DND-41 (cell line): Measurements from ENCODE around the gene CADPS.

Source experiments
- EZH2 ChIP-seq: IDR thresholded peaks from 3 replicates; pipeline ENCODE4 v1.6.1; 2012; ENCODE audit warnings: borderline replicate concordance, low read depth, mild to moderate bottlenecking, moderate library complexity, low read length, inconsistent platforms; ENCODE audit not compliant: severe bottlenecking
- TF ChIP-seq, protein P1 (sequence below): IDR thresholded peaks from 2 replicates; pipeline ENCODE4 v1.5.1; 2012; ENCODE audit warnings: borderline replicate concordance, low read length, moderate library complexity, mild to moderate bottlenecking; ENCODE audit not compliant: poor library complexity, severe bottlenecking; ENCODE audit errors: extremely low read depth

DNA sequence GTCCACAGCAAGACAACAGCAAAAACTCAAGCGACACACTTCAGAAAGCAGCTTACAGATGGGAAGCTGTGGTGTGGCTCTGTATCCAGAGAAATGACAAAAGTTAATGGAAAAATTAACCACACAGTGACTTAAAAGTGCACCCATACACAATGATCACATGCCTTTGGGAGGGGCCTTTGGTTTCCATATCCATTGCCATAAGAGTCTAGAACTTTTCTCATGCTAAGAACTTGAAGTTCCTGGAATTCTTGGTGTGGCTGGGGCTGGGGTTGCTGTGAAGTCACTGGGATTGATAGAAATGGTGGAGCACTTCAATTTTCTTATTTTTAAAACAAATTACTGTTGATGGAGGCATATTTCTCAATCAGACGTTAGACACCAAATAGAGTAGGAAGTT, 393.3 kb downstream of the CADPS start:
- TF ChIP-seq, protein P1, sequence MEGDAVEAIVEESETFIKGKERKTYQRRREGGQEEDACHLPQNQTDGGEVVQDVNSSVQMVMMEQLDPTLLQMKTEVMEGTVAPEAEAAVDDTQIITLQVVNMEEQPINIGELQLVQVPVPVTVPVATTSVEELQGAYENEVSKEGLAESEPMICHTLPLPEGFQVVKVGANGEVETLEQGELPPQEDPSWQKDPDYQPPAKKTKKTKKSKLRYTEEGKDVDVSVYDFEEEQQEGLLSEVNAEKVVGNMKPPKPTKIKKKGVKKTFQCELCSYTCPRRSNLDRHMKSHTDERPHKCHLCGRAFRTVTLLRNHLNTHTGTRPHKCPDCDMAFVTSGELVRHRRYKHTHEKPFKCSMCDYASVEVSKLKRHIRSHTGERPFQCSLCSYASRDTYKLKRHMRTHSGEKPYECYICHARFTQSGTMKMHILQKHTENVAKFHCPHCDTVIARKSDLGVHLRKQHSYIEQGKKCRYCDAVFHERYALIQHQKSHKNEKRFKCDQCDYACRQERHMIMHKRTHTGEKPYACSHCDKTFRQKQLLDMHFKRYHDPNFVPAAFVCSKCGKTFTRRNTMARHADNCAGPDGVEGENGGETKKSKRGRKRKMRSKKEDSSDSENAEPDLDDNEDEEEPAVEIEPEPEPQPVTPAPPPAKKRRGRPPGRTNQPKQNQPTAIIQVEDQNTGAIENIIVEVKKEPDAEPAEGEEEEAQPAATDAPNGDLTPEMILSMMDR: no peak
- TF ChIP-seq EZH2: no peak
